ENCODE measurements around the gene TCF3. TPM values are rescaled to one million over a fixed set of nuclear protein-coding genes. Genes with fewer than 3 reads are reported as not detected.
"Not testable (repeated sequence)": the region's sequence is repeated elsewhere in the genome, so short reads cannot be mapped to it uniquely, and the experiment has no call there.

Gene TCF3
- polyA plus RNA-seq, 1 donor = 74.3 TPM

DNA sequence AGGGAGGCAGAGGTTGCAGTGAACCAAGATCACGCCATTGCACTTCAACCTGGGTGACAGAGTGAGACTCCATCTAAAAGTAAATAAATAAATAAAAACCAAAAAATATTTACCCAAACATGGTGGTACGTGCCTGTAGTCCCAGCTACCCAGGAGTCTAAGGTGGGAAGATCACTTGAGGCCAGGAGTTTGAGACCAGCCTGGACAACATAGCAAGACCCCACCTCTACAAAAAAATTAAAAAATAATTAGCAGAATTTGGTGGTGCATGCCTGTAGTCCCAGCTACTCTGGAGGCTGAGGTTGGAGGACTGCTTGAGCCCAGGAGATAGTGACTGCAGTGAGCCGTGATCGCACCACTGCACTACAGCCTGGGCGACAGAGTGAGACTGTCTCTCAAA is 33.4 kb upstream of the TCF3 start:
- H3K27me3 ChIP-seq (ENCODE audit: control insufficient read depth, insufficient read depth, low read length) = peaks cover 48% of the 10 kb centered on the region
- no CpG with 5 or more reads among the region's 5 CpGs for WGBS (ENCODE audit: insufficient coverage, low lambda C conversion rate)
- H3K27ac ChIP-seq (ENCODE audit: low read length) = not testable (repeated sequence)

GRCh38 chr19:1685046-1685445 is 32.6 kb upstream of the TCF3 start:
- H3K36me3 ChIP-seq (ENCODE audit: control insufficient read depth, insufficient read depth, low read length) = no peaks in the 10 kb centered on the region
- DNase-seq = no peak
- H3K27me3 ChIP-seq (ENCODE audit: control insufficient read depth, insufficient read depth, low read length) = peaks cover 42% of the 10 kb centered on the region
- H3K4me1 ChIP-seq (ENCODE audit: control insufficient read depth, insufficient read depth, low read length) = no peaks in the 10 kb centered on the region
- H3K27ac ChIP-seq (ENCODE audit: low read length) = no peak overlapping the region
- H3K4me3 ChIP-seq (ENCODE audit: low read length) = no peak overlapping the region
- no peaks in the 10 kb centered on the region for H3K9me3 ChIP-seq (ENCODE audit: control insufficient read depth, low read depth, low read length)
- WGBS (ENCODE audit: insufficient coverage, low lambda C conversion rate) = no CpG with 5 or more reads among the region's 19 CpGs

More for the DNA sequence above, 33.4 kb upstream of the TCF3 start:
- not testable (repeated sequence) for H3K4me1 ChIP-seq (ENCODE audit: control insufficient read depth, insufficient read depth, low read length); H3K9me3 ChIP-seq (ENCODE audit: control insufficient read depth, low read depth, low read length); H3K4me3 ChIP-seq (ENCODE audit: low read length); DNase-seq; H3K36me3 ChIP-seq (ENCODE audit: control insufficient read depth, insufficient read depth, low read length)

GRCh38 chr19:1684573-1684912 is 32.1 kb upstream of the TCF3 start:
- Histone ChIP-seq H3K4me3 (ENCODE audit: low read length) (no peak overlapping the region), H3K36me3 (ENCODE audit: control insufficient read depth, insufficient read depth, low read length) (no peaks in the 10 kb centered on the region), H3K27ac (ENCODE audit: low read length) (no peak overlapping the region), H3K9me3 (ENCODE audit: control insufficient read depth, low read depth, low read length) (no peaks in the 10 kb centered on the region), H3K4me1 (ENCODE audit: control insufficient read depth, insufficient read depth, low read length) (no peaks in the 10 kb centered on the region), H3K27me3 (ENCODE audit: control insufficient read depth, insufficient read depth, low read length) (peaks cover 46% of the 10 kb centered on the region)
- no peak for DNase-seq
- no CpG with 5 or more reads among the region's 10 CpGs for WGBS (ENCODE audit: insufficient coverage, low lambda C conversion rate)

DNA sequence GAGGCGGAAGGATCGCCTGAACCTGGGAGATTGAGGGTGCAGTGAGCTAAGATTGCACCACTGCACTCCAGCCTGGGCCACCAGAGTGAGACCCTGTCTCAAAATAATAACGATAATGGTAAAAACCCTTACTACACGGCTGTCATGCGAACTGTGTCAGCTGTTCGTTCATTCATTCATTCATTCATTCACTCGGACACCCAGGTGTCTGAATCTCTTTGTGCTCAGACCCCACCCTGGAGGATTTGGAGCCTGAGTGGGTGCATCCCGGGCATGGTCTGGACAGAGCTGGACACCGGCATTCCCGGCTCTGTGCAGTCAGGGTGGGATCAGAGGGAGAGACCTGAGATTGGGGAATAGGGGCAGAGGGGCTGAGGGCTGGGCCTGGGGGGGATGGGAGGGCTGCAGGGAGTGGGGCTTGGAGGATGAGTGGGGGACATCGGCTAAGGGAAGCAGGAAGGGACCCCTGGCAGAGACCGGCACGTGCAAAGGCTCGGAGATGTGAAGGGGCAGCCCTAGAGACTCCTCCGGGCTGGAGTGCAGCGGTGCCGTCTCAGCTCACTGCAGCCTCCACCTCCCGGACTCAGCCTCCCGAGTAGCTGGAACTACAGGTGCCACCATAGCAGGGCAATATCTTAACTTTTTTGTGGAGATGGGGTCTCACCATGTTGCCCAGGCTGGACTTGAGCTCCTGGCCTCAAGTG is 31.6 kb upstream of the TCF3 start:
- Histone ChIP-seq H3K27me3 (ENCODE audit: control insufficient read depth, insufficient read depth, low read length) (peaks cover 45% of the 10 kb centered on the region), H3K36me3 (ENCODE audit: control insufficient read depth, insufficient read depth, low read length) (no peaks in the 10 kb centered on the region), H3K27ac (ENCODE audit: low read length) (no peak overlapping the region), H3K4me1 (ENCODE audit: control insufficient read depth, insufficient read depth, low read length) (no peaks in the 10 kb centered on the region), H3K4me3 (ENCODE audit: low read length) (no peak overlapping the region), H3K9me3 (ENCODE audit: control insufficient read depth, low read depth, low read length) (no peaks in the 10 kb centered on the region)
- no CpG with 5 or more reads among the region's 19 CpGs for WGBS (ENCODE audit: insufficient coverage, low lambda C conversion rate)
- DNase-seq = no peak

GRCh38 chr19:1680976-1681375 is 28.6 kb upstream of the TCF3 start:
- Histone ChIP-seq H3K27ac (ENCODE audit: low read length) (no peak overlapping the region), H3K4me1 (ENCODE audit: control insufficient read depth, insufficient read depth, low read length) (no peaks in the 10 kb centered on the region), H3K4me3 (ENCODE audit: low read length) (no peak overlapping the region), H3K9me3 (ENCODE audit: control insufficient read depth, low read depth, low read length) (no peaks in the 10 kb centered on the region), H3K36me3 (ENCODE audit: control insufficient read depth, insufficient read depth, low read length) (no peaks in the 10 kb centered on the region), H3K27me3 (ENCODE audit: control insufficient read depth, insufficient read depth, low read length) (peaks cover 60% of the 10 kb centered on the region)
- no peak for DNase-seq
- 100% methylated on average over 1 of the region's 12 CpGs for WGBS (ENCODE audit: insufficient coverage, low lambda C conversion rate)

DNA sequence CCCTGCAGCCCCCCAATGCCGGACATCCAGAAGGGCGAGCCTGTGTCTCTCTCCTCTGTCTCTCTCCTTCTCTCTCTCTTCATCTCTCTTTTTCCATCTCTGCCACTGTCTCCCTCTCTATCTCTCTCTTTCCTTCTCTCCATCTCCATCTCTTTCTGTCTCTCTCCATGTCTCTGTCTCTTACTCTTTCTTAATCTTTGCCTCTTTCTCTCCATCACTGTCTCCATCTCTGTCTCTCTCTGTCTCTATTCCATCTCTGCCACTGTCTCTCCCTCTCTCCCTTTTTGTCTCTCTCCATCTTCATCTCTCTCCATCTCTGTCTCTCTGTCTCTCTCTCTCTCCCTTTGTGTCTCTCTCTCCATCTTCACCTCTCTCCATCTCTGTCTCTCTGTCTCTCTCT is 25.7 kb upstream of the TCF3 start:
- no peaks in the 10 kb centered on the region for H3K36me3 ChIP-seq (ENCODE audit: control insufficient read depth, insufficient read depth, low read length)
- no peaks in the 10 kb centered on the region for H3K9me3 ChIP-seq (ENCODE audit: control insufficient read depth, low read depth, low read length)
- DNase-seq = no peak
- H3K4me3 ChIP-seq (ENCODE audit: low read length) = no peak overlapping the region
- peaks cover 67% of the 10 kb centered on the region for H3K27me3 ChIP-seq (ENCODE audit: control insufficient read depth, insufficient read depth, low read length)
- no peak overlapping the region for H3K27ac ChIP-seq (ENCODE audit: low read length)
- H3K4me1 ChIP-seq (ENCODE audit: control insufficient read depth, insufficient read depth, low read length) = no peaks in the 10 kb centered on the region
- 92% methylated on average over 2 of the region's 2 CpGs for WGBS (ENCODE audit: insufficient coverage, low lambda C conversion rate)

DNA sequence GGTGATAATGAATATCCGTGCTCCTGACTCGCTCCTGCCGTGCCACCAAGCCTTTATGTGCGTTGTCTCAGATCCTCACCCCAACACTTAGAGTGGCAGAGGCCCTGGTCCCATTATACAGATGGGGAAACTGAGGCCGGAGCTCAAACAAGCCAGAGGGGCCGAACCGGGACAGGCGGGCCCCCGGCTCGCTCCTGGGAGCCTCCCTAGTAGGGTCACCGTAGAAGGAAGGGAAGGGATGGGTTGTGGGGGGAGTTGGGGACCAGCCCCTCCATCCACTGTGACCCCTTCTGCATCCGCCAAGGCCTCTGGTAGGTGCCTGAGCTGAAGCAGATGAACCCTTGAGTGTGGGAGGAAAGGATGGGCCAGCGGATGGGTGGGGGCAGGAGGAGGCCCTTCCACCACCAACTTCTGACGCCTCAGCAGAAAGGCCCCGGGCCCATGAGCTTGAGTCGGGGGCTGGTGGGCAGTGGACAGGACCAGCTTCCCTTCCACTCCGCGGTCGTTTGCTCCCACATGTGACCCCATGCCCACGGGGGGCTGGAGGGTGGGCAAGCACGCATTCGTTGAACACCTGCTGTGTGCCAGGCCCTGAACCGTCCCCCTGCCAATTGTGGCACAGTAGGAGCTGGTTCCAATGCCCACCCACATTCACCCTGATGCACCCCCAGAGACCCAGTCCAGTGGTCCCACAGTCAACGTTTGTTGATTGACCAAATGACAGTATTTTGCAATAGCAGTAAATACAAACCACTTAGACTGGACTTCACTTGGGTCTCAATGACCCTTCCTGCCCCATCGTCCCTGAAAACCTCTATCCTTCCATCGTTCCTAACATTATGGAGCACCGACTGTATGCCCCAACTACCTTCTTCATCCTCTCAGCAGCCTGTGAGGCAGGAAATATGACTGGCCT is 24.2 kb upstream of the TCF3 start:
- DNase-seq = no peak
- Histone ChIP-seq H3K36me3 (ENCODE audit: control insufficient read depth, insufficient read depth, low read length) (no peaks in the 10 kb centered on the region), H3K4me1 (ENCODE audit: control insufficient read depth, insufficient read depth, low read length) (peaks cover 5% of the 10 kb centered on the region), H3K27me3 (ENCODE audit: control insufficient read depth, insufficient read depth, low read length) (peaks cover 71% of the 10 kb centered on the region), H3K9me3 (ENCODE audit: control insufficient read depth, low read depth, low read length) (no peaks in the 10 kb centered on the region), H3K27ac (ENCODE audit: low read length) (no peak overlapping the region), H3K4me3 (ENCODE audit: low read length) (no peak overlapping the region)
- WGBS (ENCODE audit: insufficient coverage, low lambda C conversion rate) = no CpG with 5 or more reads among the region's 27 CpGs

GRCh38 chr19:1675633-1676350 is 23.4 kb upstream of the TCF3 start:
- H3K9me3 ChIP-seq (ENCODE audit: control insufficient read depth, low read depth, low read length) = no peaks in the 10 kb centered on the region
- H3K4me1 ChIP-seq (ENCODE audit: control insufficient read depth, insufficient read depth, low read length) = peaks cover 7% of the 10 kb centered on the region
- peak in 1 of 2 donors; percentile 14 for DNase-seq
- no peaks in the 10 kb centered on the region for H3K36me3 ChIP-seq (ENCODE audit: control insufficient read depth, insufficient read depth, low read length)
- no peak overlapping the region for H3K4me3 ChIP-seq (ENCODE audit: low read length)
- no peak overlapping the region for H3K27ac ChIP-seq (ENCODE audit: low read length)
- WGBS (ENCODE audit: insufficient coverage, low lambda C conversion rate) = no CpG with 5 or more reads among the region's 62 CpGs
- H3K27me3 ChIP-seq (ENCODE audit: control insufficient read depth, insufficient read depth, low read length) = peaks cover 76% of the 10 kb centered on the region

- no peaks in the 10 kb centered on the region for H3K36me3 ChIP-seq (ENCODE audit: control insufficient read depth, insufficient read depth, low read length)
- WGBS (ENCODE audit: insufficient coverage, low lambda C conversion rate) = no CpG with 5 or more reads among the region's 8 CpGs
- H3K27ac ChIP-seq (ENCODE audit: low read length) = no peak overlapping the region
- no peak overlapping the region for H3K4me3 ChIP-seq (ENCODE audit: low read length)
- H3K4me1 ChIP-seq (ENCODE audit: control insufficient read depth, insufficient read depth, low read length) = peaks cover 7% of the 10 kb centered on the region
- no peaks in the 10 kb centered on the region for H3K9me3 ChIP-seq (ENCODE audit: control insufficient read depth, low read depth, low read length)
- H3K27me3 ChIP-seq (ENCODE audit: control insufficient read depth, insufficient read depth, low read length) = peaks cover 79% of the 10 kb centered on the region
- no peak for DNase-seq
These were observed 21.9 kb upstream of the TCF3 start for GRCh38 chr19:1674293-1674679.

GRCh38 chr19:1673645-1674292 is 21.4 kb upstream of the TCF3 start:
- no peak overlapping the region for H3K4me3 ChIP-seq (ENCODE audit: low read length)
- no peaks in the 10 kb centered on the region for H3K36me3 ChIP-seq (ENCODE audit: control insufficient read depth, insufficient read depth, low read length)
- H3K4me1 ChIP-seq (ENCODE audit: control insufficient read depth, insufficient read depth, low read length) = peaks cover 9% of the 10 kb centered on the region
- no peak overlapping the region for H3K27ac ChIP-seq (ENCODE audit: low read length)
- no CpG with 5 or more reads among the region's 16 CpGs for WGBS (ENCODE audit: insufficient coverage, low lambda C conversion rate)
- H3K9me3 ChIP-seq (ENCODE audit: control insufficient read depth, low read depth, low read length) = no peaks in the 10 kb centered on the region
- peak in 1 of 2 donors; percentile 13 for DNase-seq
- peaks cover 81% of the 10 kb centered on the region for H3K27me3 ChIP-seq (ENCODE audit: control insufficient read depth, insufficient read depth, low read length)

Data from large intestine (tissue), 3 donors.